Measurements from ENCODE around the gene ATOH8. TPM values are rescaled to one million over a fixed set of nuclear protein-coding genes. Genes with fewer than 3 reads are reported as not detected.

The ATOH8 gene
- total and polyA plus RNA-seq, 2 donors (not counting 3 experiments of a cell fraction or from before 2014, with no cell fraction given): 10.3 to 12.8 TPM

DNA sequence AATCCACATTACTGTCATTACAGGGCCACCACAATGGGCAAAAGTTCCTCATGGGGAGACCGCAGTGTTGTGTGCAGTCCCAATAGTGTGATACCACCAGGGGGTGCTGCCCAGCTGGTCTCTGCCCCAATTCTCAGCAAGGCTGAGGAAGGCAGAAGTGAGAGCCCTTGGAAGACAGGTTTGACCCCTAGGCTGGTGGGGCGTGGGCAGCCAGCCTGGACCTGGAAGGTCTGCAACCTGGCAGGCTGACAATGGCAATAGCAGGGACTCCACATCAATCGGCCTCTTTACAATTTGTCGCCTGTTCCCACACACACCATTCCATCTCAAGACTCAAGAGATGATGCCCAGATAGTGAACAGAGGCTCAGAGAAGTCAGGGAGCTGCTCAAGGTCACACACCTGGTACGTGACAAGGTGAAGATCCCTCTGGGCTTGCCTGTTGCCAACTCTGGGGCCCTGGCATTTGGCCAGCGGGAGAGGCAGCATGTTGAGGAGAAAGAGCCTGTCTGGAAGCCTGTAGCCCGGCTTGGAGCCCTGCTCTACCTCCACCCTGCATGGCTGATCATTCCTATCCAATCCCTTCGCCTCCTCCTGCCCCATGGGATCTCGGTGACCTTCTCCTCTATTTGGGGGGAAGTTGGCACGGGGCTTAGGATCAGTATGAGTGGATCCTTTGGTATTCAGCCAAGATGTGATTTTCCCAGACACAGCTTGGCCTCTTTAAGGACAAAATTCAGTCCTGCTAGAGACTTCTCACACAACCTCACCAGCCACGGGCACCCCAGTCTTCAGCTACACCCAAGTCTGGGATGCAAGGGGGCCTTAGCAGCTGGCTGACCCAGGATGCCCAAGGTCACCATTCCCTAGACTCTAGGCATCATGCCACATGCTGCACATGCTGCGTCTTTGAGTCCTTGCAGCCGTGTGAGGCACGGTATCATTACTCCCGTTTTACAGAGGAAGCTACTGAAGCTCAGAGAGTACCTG, 2.9 kb upstream of the ATOH8 start:
- no peak overlapping the region for H3K4me2 ChIP-seq (ENCODE audit: insufficient read depth, low read length)
- no peaks in the 10 kb centered on the region for H3K9me3 ChIP-seq (replicated peaks; ENCODE audit: control insufficient read depth, insufficient read depth, low read length)
- peak; percentile 91 for FAIRE-seq
- peak; percentile 72 for DNase-seq (ENCODE audit: low read depth, low spot score)
- intact Hi-C loops (cut with micrococcal nuclease) (loop anchor here (1.0 kb wide), 6 partner anchors 21 to 63 kb away; no protein-coding TSS in a partner anchor), dilution Hi-C loops (cut with MboI; ENCODE audit: extremely low pct_ligation_motif_present, low sequenced_read_pairs) (no loop called here)
- peaks cover 10% of the 10 kb centered on the region for H3K79me2 ChIP-seq (ENCODE audit: control insufficient read depth, insufficient read depth, low read length)
- H3K27ac ChIP-seq (ENCODE audit: insufficient read depth, low read depth, low read length): no peak overlapping the region
- H3K36me3 ChIP-seq (ENCODE audit: control insufficient read depth in 2 of 2, extremely low read depth in 1 of 2, insufficient read depth in 2 of 2, low read length in 2 of 2): no peaks in the 10 kb centered on the region
- H3K9me1 ChIP-seq (replicated peaks; ENCODE audit: control insufficient read depth, extremely low read depth, insufficient read depth, low read length): no peaks in the 10 kb centered on the region
- no TSS peak for BruUV-seq (replicated peaks)
- peaks cover 6% of the 10 kb centered on the region for H3K4me1 ChIP-seq (ENCODE audit: control insufficient read depth, extremely low read depth, insufficient read depth, low read length)
- TF ChIP-seq, protein P1, sequence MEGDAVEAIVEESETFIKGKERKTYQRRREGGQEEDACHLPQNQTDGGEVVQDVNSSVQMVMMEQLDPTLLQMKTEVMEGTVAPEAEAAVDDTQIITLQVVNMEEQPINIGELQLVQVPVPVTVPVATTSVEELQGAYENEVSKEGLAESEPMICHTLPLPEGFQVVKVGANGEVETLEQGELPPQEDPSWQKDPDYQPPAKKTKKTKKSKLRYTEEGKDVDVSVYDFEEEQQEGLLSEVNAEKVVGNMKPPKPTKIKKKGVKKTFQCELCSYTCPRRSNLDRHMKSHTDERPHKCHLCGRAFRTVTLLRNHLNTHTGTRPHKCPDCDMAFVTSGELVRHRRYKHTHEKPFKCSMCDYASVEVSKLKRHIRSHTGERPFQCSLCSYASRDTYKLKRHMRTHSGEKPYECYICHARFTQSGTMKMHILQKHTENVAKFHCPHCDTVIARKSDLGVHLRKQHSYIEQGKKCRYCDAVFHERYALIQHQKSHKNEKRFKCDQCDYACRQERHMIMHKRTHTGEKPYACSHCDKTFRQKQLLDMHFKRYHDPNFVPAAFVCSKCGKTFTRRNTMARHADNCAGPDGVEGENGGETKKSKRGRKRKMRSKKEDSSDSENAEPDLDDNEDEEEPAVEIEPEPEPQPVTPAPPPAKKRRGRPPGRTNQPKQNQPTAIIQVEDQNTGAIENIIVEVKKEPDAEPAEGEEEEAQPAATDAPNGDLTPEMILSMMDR (IDR thresholded peaks at IDR 0.05; ENCODE audit: extremely low read depth in 1 of 2, insufficient read depth in 1 of 2, low read depth in 1 of 2, low read length in 2 of 2): peak; percentile 83 to 85
- TF ChIP-seq POLR2AphosphoS5 (IDR thresholded peaks at IDR 0.05; ENCODE audit: insufficient read depth, low read depth, low read length): no peak
- H3K27me3 ChIP-seq (ENCODE audit: control insufficient read depth in 2 of 2, insufficient read depth in 2 of 2, low read length in 2 of 2): no peaks in the 10 kb centered on the region
- no peak overlapping the region for H3K4me3 ChIP-seq (replicated peaks in 1 of 3; ENCODE audit: insufficient read depth in 1 of 3, low read depth in 1 of 3, low read length in 3 of 3)
- H3K9ac ChIP-seq (replicated peaks; ENCODE audit: extremely low read depth, insufficient read depth, low read length): no peak overlapping the region
- H2AFZ ChIP-seq (ENCODE audit: low read depth, low read length): no peak overlapping the region
- ChIA-PET CTCF (interaction anchor here (0.7 to 6.2 kb wide), 23 partner anchors 9 to 329 kb away, joined by 3 to 126 read pairs (median 8); no protein-coding TSS in a partner anchor), POLR2A (no interaction called here)
- H4K20me1 ChIP-seq (replicated peaks; ENCODE audit: control insufficient read depth, extremely low read depth, insufficient read depth, low read length): no peaks in the 10 kb centered on the region

GRCh38 chr2:85751627-85752026, 2.2 kb upstream of the ATOH8 start:
- Histone ChIP-seq H3K79me2 (ENCODE audit: control insufficient read depth, insufficient read depth, low read length) (peaks cover 12% of the 10 kb centered on the region), H3K4me3 (replicated peaks in 1 of 3; ENCODE audit: insufficient read depth in 1 of 3, low read depth in 1 of 3, low read length in 3 of 3) (no peak overlapping the region), H4K20me1 (replicated peaks; ENCODE audit: control insufficient read depth, extremely low read depth, insufficient read depth, low read length) (no peaks in the 10 kb centered on the region), H3K4me2 (ENCODE audit: insufficient read depth, low read length) (no peak overlapping the region), H3K36me3 (ENCODE audit: control insufficient read depth in 2 of 2, extremely low read depth in 1 of 2, insufficient read depth in 2 of 2, low read length in 2 of 2) (no peaks in the 10 kb centered on the region), H3K27me3 (ENCODE audit: control insufficient read depth in 2 of 2, insufficient read depth in 2 of 2, low read length in 2 of 2) (no peaks in the 10 kb centered on the region), H3K9me3 (replicated peaks; ENCODE audit: control insufficient read depth, insufficient read depth, low read length) (no peaks in the 10 kb centered on the region), H3K9me1 (replicated peaks; ENCODE audit: control insufficient read depth, extremely low read depth, insufficient read depth, low read length) (no peaks in the 10 kb centered on the region), H3K9ac (replicated peaks; ENCODE audit: extremely low read depth, insufficient read depth, low read length) (no peak overlapping the region), H3K27ac (ENCODE audit: insufficient read depth, low read depth, low read length) (no peak overlapping the region), H2AFZ (ENCODE audit: low read depth, low read length) (no peak overlapping the region), H3K4me1 (ENCODE audit: control insufficient read depth, extremely low read depth, insufficient read depth, low read length) (peaks cover 11% of the 10 kb centered on the region)
- CTCF ChIA-PET: interaction anchor here (1.1 to 6.2 kb wide), 18 partner anchors 9 to 76 kb away, joined by 3 to 126 read pairs (median 13); no protein-coding TSS in a partner anchor
- TF ChIP-seq MYC (IDR thresholded peaks at IDR 0.05; ENCODE audit: low read depth, low read length) (no peak), MAX (IDR thresholded peaks at IDR 0.05; ENCODE audit: insufficient read depth, insufficient read length) (no peak), FOS (IDR thresholded peaks at IDR 0.05; ENCODE audit: borderline replicate concordance, insufficient read depth, low read length) (no peak), POLR2AphosphoS5 (IDR thresholded peaks at IDR 0.05; ENCODE audit: insufficient read depth, low read depth, low read length) (no peak), EZH2 (IDR thresholded peaks at IDR 0.05; ENCODE audit: borderline replicate concordance, low read depth, low read length, severe bottlenecking) (no peak), POLR2A (IDR thresholded peaks at IDR 0.05; ENCODE audit: low read depth, low read length) (no peak), GATA2 (IDR thresholded peaks at IDR 0.05; ENCODE audit: insufficient read depth, insufficient read length, low read depth, low read length) (no peak), JUN (IDR thresholded peaks at IDR 0.05; ENCODE audit: borderline replicate concordance, insufficient read depth, insufficient read length, low read depth) (no peak)
- TF ChIP-seq, protein P1 (IDR thresholded peaks at IDR 0.05; ENCODE audit: extremely low read depth in 1 of 2, insufficient read depth in 1 of 2, low read depth in 1 of 2, low read length in 2 of 2): no peak
- dilution Hi-C loops (cut with MboI; ENCODE audit: extremely low pct_ligation_motif_present, low sequenced_read_pairs): no loop called here
- no peak for DNase-seq (ENCODE audit: low read depth, low spot score)
- intact Hi-C loops (cut with micrococcal nuclease): loop anchor here (1.0 kb wide), 1 partner anchor 47 kb away; no protein-coding TSS in a partner anchor
- no peak for FAIRE-seq
- POLR2A ChIA-PET: interaction anchor here (0.7 kb wide), 1 partner anchor 20 kb away, joined by 3 read pairs; no protein-coding TSS in a partner anchor
- no TSS peak for BruUV-seq (replicated peaks)

Data from endothelial cell of umbilical vein (primary cell).